ENCODE measurements around the gene DPPA3. TPM values are rescaled to one million over a fixed set of nuclear protein-coding genes. Genes with fewer than 3 reads are reported as not detected.
A peak's percentile ranks its signal among the peaks of the same experiment; 100 is the strongest.
"Not testable (repeated sequence)": the region's sequence is repeated elsewhere in the genome, so short reads cannot be mapped to it uniquely, and the experiment has no call there.

Gene DPPA3
- total and polyA plus RNA-seq, 12 donors: not detected

- intact Hi-C loops (cut with DNase I): no loop called here
- Histone ChIP-seq H3K4me3 (no peak overlapping the region), H3K27ac (no peak overlapping the region), H3K36me3 (replicated peaks in 1 of 2) (no peaks in the 10 kb centered on the region), H3K4me1 (replicated peaks in 1 of 2) (no peaks in the 10 kb centered on the region), H3K9me3 (replicated peaks in 1 of 3) (no peaks in the 10 kb centered on the region), H3K27me3 (no peaks in the 10 kb centered on the region)
- no peak for DNase-seq
- TF ChIP-seq POLR2A (IDR thresholded peaks at IDR 0.05): no peak
- no peak for TF ChIP-seq CTCF (IDR thresholded peaks at IDR 0.05)
- 80 to 96% (median 86%) methylated on average over 5 of the region's 5 CpGs for WGBS, 4 donors
Observed at GRCh38 chr12:7668171-7668570, 43.1 kb upstream of the DPPA3 start.

DNA sequence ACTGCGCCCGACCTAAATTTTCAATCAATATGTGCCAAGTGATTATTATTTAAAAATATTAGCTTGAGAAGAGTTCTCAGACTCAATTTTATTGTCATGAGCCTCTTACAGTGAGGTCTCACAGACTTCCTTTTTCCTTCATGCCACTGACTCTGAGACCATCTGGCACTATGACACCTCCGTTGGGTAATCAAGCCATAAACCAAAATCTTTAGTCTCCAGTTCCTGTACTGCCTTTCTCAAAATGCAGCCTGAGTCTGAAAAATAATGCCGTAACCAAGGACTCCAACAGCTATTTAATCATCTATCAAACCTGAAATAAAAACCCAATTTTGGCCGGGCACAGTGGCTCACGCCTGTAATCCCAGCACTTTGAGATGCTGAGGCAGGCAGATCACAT lies 35.8 kb upstream of the DPPA3 start:
- not testable (repeated sequence) for H3K4me3 ChIP-seq; H3K27ac ChIP-seq; H3K4me1 ChIP-seq (replicated peaks in 1 of 2); H3K9me3 ChIP-seq (replicated peaks in 1 of 3); H3K27me3 ChIP-seq; DNase-seq; H3K36me3 ChIP-seq (replicated peaks in 1 of 2)
- 66 to 76% (median 70%) methylated on average over 6 of the region's 6 CpGs for WGBS, 4 donors
- intact Hi-C loops (cut with DNase I): loop anchor here (5.0 to 10.0 kb wide), 2 partner anchors 129 to 132 kb away; no protein-coding TSS in a partner anchor

- not testable (repeated sequence) for H3K4me1 ChIP-seq (replicated peaks in 1 of 2); H3K36me3 ChIP-seq (replicated peaks in 1 of 2); H3K9me3 ChIP-seq (replicated peaks in 1 of 3); H3K27me3 ChIP-seq; H3K4me3 ChIP-seq; H3K27ac ChIP-seq
- 36 to 55% (median 43%) methylated on average over 9 of the region's 9 CpGs for WGBS, 4 donors
- peak; percentile 25 to 68 (median 60) for TF ChIP-seq CTCF (IDR thresholded peaks at IDR 0.05)
- intact Hi-C loops (cut with DNase I): loop anchor here (5.0 to 10.0 kb wide), 2 partner anchors 127 to 130 kb away; no protein-coding TSS in a partner anchor
- DNase-seq: peak in 1 of 7 donors; percentile 18
Observed at GRCh38 chr12:7677432-7677888, 33.8 kb upstream of the DPPA3 start.

- peaks cover 0 to 4% of the 10 kb centered on the region in 2 donors for H3K4me1 ChIP-seq (replicated peaks in 1 of 2)
- no peaks in the 10 kb centered on the region for H3K36me3 ChIP-seq (replicated peaks in 1 of 2)
- no peak overlapping the region for H3K4me3 ChIP-seq
- no peak overlapping the region for H3K27ac ChIP-seq
- no peak for TF ChIP-seq CTCF (IDR thresholded peaks at IDR 0.05)
- TF ChIP-seq POLR2A (IDR thresholded peaks at IDR 0.05): no peak
- peak in 1 of 7 donors; percentile 9 for DNase-seq
- intact Hi-C loops (cut with DNase I): loop anchor here (5.0 to 10.0 kb wide), 2 partner anchors 126 to 129 kb away; no protein-coding TSS in a partner anchor
- 68 to 87% (median 81%) methylated on average over 7 to 8 of the region's 8 CpGs for WGBS, 4 donors
- no peaks in the 10 kb centered on the region for H3K27me3 ChIP-seq
- no peaks in the 10 kb centered on the region for H3K9me3 ChIP-seq (replicated peaks in 1 of 3)
Observed at GRCh38 chr12:7678744-7679143, 32.5 kb upstream of the DPPA3 start.
